GM21526 (cell line): ENCODE results near the gene ARID5B.

Experiments
- ATAC-seq: cut with Tn5 transposase; IDR thresholded peaks from one replicate; pipeline ENCODE4 v1.9.1; 2021; ENCODE audit warnings: moderate library complexity; ENCODE audit not compliant: unreplicated experiment, low FRiP score

ARID5B gene

GRCh38 chr10:62059217-62059920, 157.9 kb downstream of the ARID5B start:
- no peak for ATAC-seq

GRCh38 chr10:62062028-62062427, 160.5 kb downstream of the ARID5B start:
- no peak for ATAC-seq

- ATAC-seq, result no peak
These were observed 161.4 kb downstream of the ARID5B start for GRCh38 chr10:62062752-62063512.

GRCh38 chr10:62063795-62064472, 162.4 kb downstream of the ARID5B start:
- ATAC-seq, result no peak

GRCh38 chr10:62067560-62067959, 166.1 kb downstream of the ARID5B start:
- no peak for ATAC-seq

- ATAC-seq, result no peak
These were observed 167.0 kb downstream of the ARID5B start for GRCh38 chr10:62068464-62068863.

- ATAC-seq, result no peak
These were observed 168.1 kb downstream of the ARID5B start for GRCh38 chr10:62069452-62070178.

- no peak for ATAC-seq
These were observed 170.4 kb downstream of the ARID5B start for GRCh38 chr10:62071846-62072281.

GRCh38 chr10:62072901-62073300, 171.4 kb downstream of the ARID5B start:
- ATAC-seq, result no peak

- no peak for ATAC-seq
These were observed 171.9 kb downstream of the ARID5B start for GRCh38 chr10:62073429-62073828.

GRCh38 chr10:62075414-62075813, 173.9 kb downstream of the ARID5B start:
- no peak for ATAC-seq

- ATAC-seq, result no peak
These were observed 174.4 kb downstream of the ARID5B start for GRCh38 chr10:62075912-62076311.

GRCh38 chr10:62076891-62077290, 175.4 kb downstream of the ARID5B start:
- no peak for ATAC-seq

GRCh38 chr10:62077330-62078015, 176.0 kb downstream of the ARID5B start:
- ATAC-seq, result no peak

GRCh38 chr10:62079885-62080559, 178.5 kb downstream of the ARID5B start:
- peak; percentile 66 for ATAC-seq

- no peak for ATAC-seq
These were observed 179.4 kb downstream of the ARID5B start for GRCh38 chr10:62080905-62081304.

- ATAC-seq, result no peak
These were observed 180.1 kb downstream of the ARID5B start for GRCh38 chr10:62081341-62082270.

- no peak for ATAC-seq
These were observed 180.8 kb downstream of the ARID5B start for GRCh38 chr10:62082271-62082656.
